ENCODE data around the gene CDH23. TPM values are rescaled to one million over a fixed set of nuclear protein-coding genes. Genes with fewer than 3 reads are reported as not detected.

CDH23 gene
- total and polyA plus RNA-seq, 9 of the 15 experiments (the other 6 are each of a cell fraction or from before 2014, with no cell fraction given) = 0.18 to 1.2 (median 0.47) TPM

GRCh38 chr10:71797533-71798307, 401.0 kb downstream of the CDH23 start (continued):
- TF ChIP-seq ETS1 (conservative IDR thresholded peaks at IDR 0.05; ENCODE audit: control insufficient read depth, low read depth, low read length) = peak; percentile 83; the same call in 1 of the 2 replicates
- TF ChIP-seq SIN3B (IDR thresholded peaks at IDR 0.05; ENCODE audit: low read depth) = no peak
- TF ChIP-seq HMG20A (CRISPR knock-in tag; conservative IDR thresholded peaks at IDR 0.05) = no peak
- TF ChIP-seq ZNF76 (CRISPR knock-in tag; IDR thresholded peaks at IDR 0.05; ENCODE audit: borderline replicate concordance) = no peak
- 0 out of 2 replicates have a peak, but pooled peaks have one; percentile 25 for TF ChIP-seq MXI1 (IDR thresholded peaks at IDR 0.05; ENCODE audit: low read depth, low read length)
- TF ChIP-seq MLLT1 (IDR thresholded peaks at IDR 0.05) = no peak
- peak; percentile 68 for TF ChIP-seq ZBTB17 (CRISPR knock-in tag; IDR thresholded peaks at IDR 0.05)
- 0 out of 2 replicates have a peak, but pooled peaks have one; percentile 27 for TF ChIP-seq ARID3B (CRISPR knock-in tag; IDR thresholded peaks at IDR 0.05; ENCODE audit: borderline replicate concordance)
- TF ChIP-seq IRF1 (CRISPR knock-in tag; IDR thresholded peaks at IDR 0.05; ENCODE audit: borderline replicate concordance) = no peak
- TF ChIP-seq ADNP (tag; IDR thresholded peaks at IDR 0.05) = no peak
- TF ChIP-seq SAFB (IDR thresholded peaks at IDR 0.05; ENCODE audit: borderline replicate concordance, low read depth, low read length) = no peak
- TF ChIP-seq ZNF274 (IDR thresholded peaks at IDR 0.05; ENCODE audit: borderline replicate concordance, low read depth, low read length) = no peak
- peak; percentile 61 to 82; a peak in 2 of 4 replicates for TF ChIP-seq ETV6 (IDR thresholded peaks at IDR 0.05; ENCODE audit: borderline replicate concordance in 1 of 2, low read depth in 2 of 2, low read length in 1 of 2)
- TF ChIP-seq ETV6 (CRISPR knock-in tag; IDR thresholded peaks at IDR 0.05; ENCODE audit: borderline replicate concordance) = no peak
- TF ChIP-seq GATAD2A (IDR thresholded peaks at IDR 0.05) = peak; percentile 52; the same call in 1 of the 2 replicates
- no peak for TF ChIP-seq SETDB1 (IDR thresholded peaks at IDR 0.05; ENCODE audit: low read length)
- no peak for TF ChIP-seq SLC30A9 (CRISPR knock-in tag; IDR thresholded peaks at IDR 0.05)
- 0 out of 2 replicates have a peak, but pooled peaks have one; percentile 64 for TF ChIP-seq SMARCC2 (IDR thresholded peaks at IDR 0.05; ENCODE audit: low read depth)
- TF ChIP-seq PREB (CRISPR knock-in tag; IDR thresholded peaks at IDR 0.05) = no peak
- no peak for TF ChIP-seq ZNF436 (CRISPR knock-in tag; IDR thresholded peaks at IDR 0.05)
- peak; percentile 58; the same call in 1 of the 2 replicates for TF ChIP-seq CXXC5 (CRISPR knock-in tag; IDR thresholded peaks at IDR 0.05)
- 0 out of 2 replicates have a peak, but pooled peaks have one; percentile 31 for TF ChIP-seq THRAP3 (IDR thresholded peaks at IDR 0.05; ENCODE audit: borderline replicate concordance)
